Vagina (tissue), 2 donors: ENCODE data around the gene TEX48. TPM values are rescaled to one million over a fixed set of nuclear protein-coding genes. Genes with fewer than 3 reads are reported as not detected.
A peak's percentile ranks its signal among the peaks of the same experiment; 100 is the strongest.

ENCODE experiments used
- DNase-seq, 2 donors: peaks; one replicate each; pipeline ENCODE4 v3.0.0-alpha.2; 2017; ENCODE audit errors: extremely low spot score in 2 of 2
- H3K27ac ChIP-seq: fragments of 200-600 bp; sonication (generic); one replicate; pipeline ENCODE4 v1.5.1; 2019
- H3K27me3 ChIP-seq: fragments of 200-600 bp; sonication (generic); one replicate; pipeline ENCODE4 v1.5.1; 2019
- H3K36me3 ChIP-seq, 2 donors: fragments of 200-600 bp; sonication (generic); one replicate each; pipeline ENCODE4 v1.5.1; 2017 to 2019
- H3K4me1 ChIP-seq: fragments of 200-600 bp; sonication (generic); one replicate; pipeline ENCODE4 v1.5.1; 2019
- H3K4me3 ChIP-seq, 2 donors: fragments of 200-600 bp; sonication (generic); 1 replicate in 1 of 2; 2 replicates in 1 of 2; pipeline ENCODE4 v1.5.1; 2016 to 2019
- H3K9me3 ChIP-seq: fragments of 200-600 bp; sonication (generic); one replicate; pipeline ENCODE4 v1.5.1; 2019
- CTCF ChIP-seq, 3 experiments: fragments of 450-650 bp in 2 of 3; fragments of 200-600 bp in 1 of 3; sonication (generic) in 1 of 3; IDR thresholded peaks; one replicate each; pipeline ENCODE4 v1.5.1; 2017 to 2019; ENCODE audit warnings: antibody characterized with exemption in 3 of 3, mild to moderate bottlenecking in 2 of 3, moderate library complexity in 2 of 3
- POLR2A ChIP-seq, 2 donors: fragments of 450-650 bp; IDR thresholded peaks; one replicate each; pipeline ENCODE4 v1.6.1; 2017; ENCODE audit warnings: antibody characterized with exemption in 2 of 2, mild to moderate bottlenecking in 2 of 2, moderate library complexity in 2 of 2
- POLR2AphosphoS5 ChIP-seq, 2 donors: sonication (generic); formaldehyde crosslinking; IDR thresholded peaks; one replicate each; pipeline ENCODE4 v1.9.0; 2017; ENCODE audit warnings: antibody characterized with exemption in 2 of 2, mild to moderate bottlenecking in 2 of 2, low read depth in 1 of 2; ENCODE audit not compliant: insufficient read depth in 1 of 2
- intact Hi-C: fragments of 100-400 bp; cut with DNase I; formaldehyde crosslinking; loops from one replicate; pipeline ENCODE4 v1.15.1; 2023
- total RNA-seq: library from RNA; depleted of rRNA; stranded (reverse); fragments of >200 nt; gene quantifications from one replicate; pipeline ENCODE4 v1.2.3, GENCODE V29; 2016

TEX48 gene
- not detected for total RNA-seq

GRCh38 chr9:114681594-114682332 lies at the start of gene TEX48:
TEX48 (minus strand) TSS chr9:114682192; CDS start chr9:114671723, 10,469 bp downstream.
- no peaks in the 10 kb centered on the region for H3K27me3 ChIP-seq
- H3K9me3 ChIP-seq, result no peaks in the 10 kb centered on the region
- no peaks in the 10 kb centered on the region for H3K36me3 ChIP-seq
- no peaks in the 10 kb centered on the region for H3K4me1 ChIP-seq
- H3K4me3 ChIP-seq, result no peak within 1 kb of the TSS
- no peak within 1 kb of the TSS for H3K27ac ChIP-seq
- no peak for DNase-seq
- intact Hi-C loops, result no loop called here
- TF ChIP-seq POLR2AphosphoS5 (IDR thresholded peaks at IDR 0.05; ENCODE audit: insufficient read depth in 1 of 2, low read depth in 1 of 2) (no peak), CTCF (IDR thresholded peaks at IDR 0.05) (peak; percentile 39 to 63 (median 43)), POLR2A (IDR thresholded peaks at IDR 0.05) (no peak)

- intact Hi-C loops, result no loop called here
- Histone ChIP-seq H3K27me3 (no peaks in the 10 kb centered on the region), H3K4me1 (no peaks in the 10 kb centered on the region), H3K36me3 (no peaks in the 10 kb centered on the region), H3K27ac (no peak overlapping the region), H3K4me3 (no peak overlapping the region), H3K9me3 (no peaks in the 10 kb centered on the region)
- no peak for DNase-seq
- no peak for TF ChIP-seq POLR2AphosphoS5 (IDR thresholded peaks at IDR 0.05; ENCODE audit: insufficient read depth in 1 of 2, low read depth in 1 of 2)
- TF ChIP-seq POLR2A (IDR thresholded peaks at IDR 0.05), result no peak
Observed at GRCh38 chr9:114731701-114732100, 49.7 kb upstream of the TEX48 start.

GRCh38 chr9:114729706-114730105 lies 47.7 kb upstream of the TEX48 start:
- intact Hi-C loops, result no loop called here

GRCh38 chr9:114725930-114726329 lies 43.9 kb upstream of the TEX48 start:
- H3K4me1 ChIP-seq, result peaks cover 12% of the 10 kb centered on the region
- no peak overlapping the region for H3K4me3 ChIP-seq
- intact Hi-C loops, result no loop called here
- no peaks in the 10 kb centered on the region for H3K27me3 ChIP-seq
- H3K36me3 ChIP-seq, result no peaks in the 10 kb centered on the region
- no peaks in the 10 kb centered on the region for H3K9me3 ChIP-seq
- no peak overlapping the region for H3K27ac ChIP-seq
- DNase-seq, result no peak
- TF ChIP-seq POLR2AphosphoS5 (IDR thresholded peaks at IDR 0.05; ENCODE audit: insufficient read depth in 1 of 2, low read depth in 1 of 2) (no peak), POLR2A (IDR thresholded peaks at IDR 0.05) (no peak), CTCF (IDR thresholded peaks at IDR 0.05) (no peak)

More at GRCh38 chr9:114729706-114730105, 47.7 kb upstream of the TEX48 start:
- no peak for TF ChIP-seq CTCF (IDR thresholded peaks at IDR 0.05)
- no peak for TF ChIP-seq POLR2AphosphoS5 (IDR thresholded peaks at IDR 0.05; ENCODE audit: insufficient read depth in 1 of 2, low read depth in 1 of 2)
- no peak for TF ChIP-seq POLR2A (IDR thresholded peaks at IDR 0.05)
- H3K27ac ChIP-seq, result no peak overlapping the region
- H3K36me3 ChIP-seq, result no peaks in the 10 kb centered on the region
- no peaks in the 10 kb centered on the region for H3K9me3 ChIP-seq
- no peak for DNase-seq
- H3K4me1 ChIP-seq, result no peaks in the 10 kb centered on the region
- H3K4me3 ChIP-seq, result no peak overlapping the region
- H3K27me3 ChIP-seq, result no peaks in the 10 kb centered on the region

- intact Hi-C loops, result no loop called here
- Histone ChIP-seq H3K27me3 (no peaks in the 10 kb centered on the region), H3K4me3 (no peak overlapping the region), H3K9me3 (no peaks in the 10 kb centered on the region), H3K27ac (no peak overlapping the region), H3K36me3 (no peaks in the 10 kb centered on the region), H3K4me1 (peaks cover 12% of the 10 kb centered on the region)
- DNase-seq, result no peak
- TF ChIP-seq CTCF (IDR thresholded peaks at IDR 0.05) (no peak), POLR2AphosphoS5 (IDR thresholded peaks at IDR 0.05; ENCODE audit: insufficient read depth in 1 of 2, low read depth in 1 of 2) (no peak), POLR2A (IDR thresholded peaks at IDR 0.05) (no peak)
Observed at GRCh38 chr9:114724744-114725143, 42.8 kb upstream of the TEX48 start.
